NCI-H2171 (cell line): ENCODE data around the gene CACNA1B.
"Not testable (repeated sequence)": the region's sequence is repeated elsewhere in the genome, so short reads cannot be mapped to it uniquely, and the experiment has no call there.

Experiments used
- DNase-seq: peaks from one replicate; lab custom pipeline; 2025; lab: John Stamatoyannopoulos, UW

CACNA1B gene

DNA sequence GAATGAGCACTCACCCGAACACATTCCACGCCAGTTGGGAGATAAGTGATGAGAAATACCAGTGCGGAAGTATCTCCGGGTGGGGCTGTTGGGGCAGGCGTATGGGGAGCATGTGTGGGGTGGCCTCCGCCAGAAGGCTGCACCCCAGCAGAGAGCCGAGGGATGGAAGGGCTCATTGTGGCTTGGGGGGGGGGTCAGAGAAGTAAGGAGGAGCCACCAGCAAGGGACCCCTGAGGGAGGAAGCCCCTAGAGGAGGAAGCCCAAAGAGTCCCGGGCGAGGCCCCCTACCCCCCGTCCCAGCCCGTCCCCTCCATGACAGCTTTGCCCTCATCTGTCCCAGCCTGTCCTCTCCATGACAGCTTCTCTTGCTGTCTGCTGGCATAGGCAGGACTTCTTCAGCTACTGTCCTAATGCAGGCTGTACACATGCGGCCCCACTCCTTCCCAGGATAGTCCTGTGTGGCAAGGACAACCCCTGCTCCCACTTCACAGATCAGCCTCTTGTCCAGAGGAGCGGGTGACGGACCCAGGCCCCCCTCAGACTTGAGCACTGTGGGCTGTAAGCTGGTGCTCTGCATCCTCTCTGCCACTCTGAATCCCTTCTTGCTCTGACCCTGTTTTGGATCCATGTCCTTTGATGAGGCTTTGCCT is 239.6 kb downstream of the CACNA1B start:
- no peak for DNase-seq

DNA sequence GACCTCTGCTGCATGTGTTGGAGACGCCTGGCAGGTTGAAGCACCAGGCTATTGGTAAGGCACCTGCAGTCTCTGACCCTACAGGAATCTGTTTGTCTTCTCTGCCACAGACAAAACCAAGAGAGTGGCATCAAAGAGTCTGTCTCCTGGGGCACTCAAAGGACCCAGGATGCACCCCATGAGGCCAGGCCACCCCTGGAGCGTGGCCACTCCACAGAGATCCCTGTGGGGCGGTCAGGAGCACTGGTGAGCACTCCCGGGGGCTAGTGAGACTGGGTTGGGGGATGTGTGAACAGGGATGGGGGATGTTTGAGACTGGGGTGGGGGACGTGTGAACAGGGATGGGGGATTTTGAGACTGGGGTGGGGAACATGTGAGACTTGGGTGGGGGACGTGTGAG is 240.3 kb downstream of the CACNA1B start:
- DNase-seq, result no peak

DNA sequence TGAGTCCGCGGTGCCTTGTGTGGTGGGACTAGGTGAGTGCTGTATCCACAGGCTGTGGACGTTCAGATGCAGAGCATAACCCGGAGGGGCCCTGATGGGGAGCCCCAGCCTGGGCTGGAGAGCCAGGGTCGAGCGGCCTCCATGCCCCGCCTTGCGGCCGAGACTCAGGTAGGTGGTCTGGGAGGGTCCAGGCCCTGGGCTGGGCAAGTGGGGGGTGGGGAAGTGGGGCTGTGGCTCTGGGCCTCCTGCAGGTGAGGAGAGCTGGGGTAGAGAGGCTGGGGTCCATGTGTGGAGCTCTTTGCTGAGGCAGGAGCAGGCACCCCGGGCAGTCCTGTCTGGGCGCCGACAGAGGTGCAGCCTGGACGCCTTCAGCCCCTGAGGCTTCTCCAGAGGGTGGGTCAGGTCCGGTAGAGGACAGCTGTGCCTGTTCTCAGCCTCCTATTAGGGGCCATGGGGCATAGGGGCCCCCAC is 241.1 kb downstream of the CACNA1B start:
- DNase-seq, result no peak

DNA sequence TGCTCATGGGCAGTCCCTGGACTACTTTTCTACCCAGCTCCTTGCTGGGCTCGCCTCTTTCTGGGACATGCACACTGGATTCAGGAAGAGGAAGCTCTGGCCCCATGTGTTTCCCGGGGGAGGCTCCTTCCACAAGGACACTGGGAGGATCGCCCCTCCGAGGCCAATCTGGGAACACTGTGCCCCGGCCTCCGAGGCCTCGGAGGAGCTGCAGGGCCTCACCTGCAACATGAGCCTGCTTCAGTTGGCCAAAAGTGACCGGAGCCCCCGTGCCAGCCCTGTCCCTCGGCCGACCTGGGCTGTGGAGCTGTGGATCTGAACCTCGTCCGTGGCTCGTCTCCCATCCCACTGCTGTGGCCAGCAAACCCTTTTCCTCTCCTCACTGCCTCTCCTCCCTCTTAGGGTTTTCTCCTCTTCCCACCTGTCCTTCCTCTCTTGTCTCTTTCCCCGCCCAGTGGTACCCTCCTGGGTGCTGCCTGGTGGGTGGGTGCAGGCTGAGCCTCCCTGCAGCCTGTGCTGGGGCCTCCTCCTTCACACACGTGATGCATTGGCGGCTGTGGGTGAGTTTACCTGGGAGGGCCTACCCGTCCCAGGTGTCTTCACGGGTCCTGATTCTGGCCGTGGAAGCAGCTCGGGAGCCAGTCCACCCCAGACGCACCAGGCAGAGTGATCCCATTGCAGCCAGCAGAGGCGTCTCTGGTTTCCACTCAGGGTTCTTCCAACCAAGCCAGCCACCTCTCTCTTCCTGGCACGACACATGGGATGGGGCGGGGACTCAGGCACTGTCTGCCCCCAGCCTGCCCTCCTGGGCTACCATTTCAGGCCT is 241.8 kb downstream of the CACNA1B start:
- no peak for DNase-seq

- no peak for DNase-seq
Observed at GRCh38 chr9:138120072-138120471, 242.5 kb downstream of the CACNA1B start.

- DNase-seq, result no peak
Observed at GRCh38 chr9:138120511-138121437, 243.2 kb downstream of the CACNA1B start.

GRCh38 chr9:138121438-138122050 is 244.0 kb downstream of the CACNA1B start:
- DNase-seq, result no peak

- DNase-seq, result no peak
Observed at GRCh38 chr9:138122201-138122600, 244.6 kb downstream of the CACNA1B start.

- DNase-seq, result no peak
Observed at GRCh38 chr9:138122676-138123075, 245.1 kb downstream of the CACNA1B start.

DNA sequence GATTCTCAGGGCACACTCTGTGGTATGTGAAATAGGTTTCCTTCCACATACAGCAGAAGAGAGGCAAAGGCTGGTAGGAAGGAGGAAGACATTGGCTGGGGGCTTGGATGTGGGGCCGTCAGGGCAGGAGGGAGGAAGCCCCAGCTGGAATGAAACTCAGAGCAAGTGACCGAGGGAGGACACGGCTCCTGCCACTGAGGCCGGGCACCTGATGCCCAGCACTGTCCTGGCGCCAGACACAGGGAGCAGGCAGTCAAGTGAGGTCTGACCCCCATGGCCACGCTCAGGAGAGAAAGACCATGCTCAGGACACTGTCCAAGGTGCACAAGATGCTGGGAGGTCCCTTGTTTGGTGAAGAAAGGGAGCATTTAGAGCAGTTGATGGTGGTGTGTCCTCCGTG is 245.5 kb downstream of the CACNA1B start:
- no peak for DNase-seq

- not testable (repeated sequence) for DNase-seq
Observed at GRCh38 chr9:138126090-138126857, 248.7 kb downstream of the CACNA1B start.

- not testable (repeated sequence) for DNase-seq
Observed at GRCh38 chr9:138126858-138127584, 249.4 kb downstream of the CACNA1B start.

- DNase-seq, result not testable (repeated sequence)
Observed at GRCh38 chr9:138128027-138128426, 250.4 kb downstream of the CACNA1B start.

DNA sequence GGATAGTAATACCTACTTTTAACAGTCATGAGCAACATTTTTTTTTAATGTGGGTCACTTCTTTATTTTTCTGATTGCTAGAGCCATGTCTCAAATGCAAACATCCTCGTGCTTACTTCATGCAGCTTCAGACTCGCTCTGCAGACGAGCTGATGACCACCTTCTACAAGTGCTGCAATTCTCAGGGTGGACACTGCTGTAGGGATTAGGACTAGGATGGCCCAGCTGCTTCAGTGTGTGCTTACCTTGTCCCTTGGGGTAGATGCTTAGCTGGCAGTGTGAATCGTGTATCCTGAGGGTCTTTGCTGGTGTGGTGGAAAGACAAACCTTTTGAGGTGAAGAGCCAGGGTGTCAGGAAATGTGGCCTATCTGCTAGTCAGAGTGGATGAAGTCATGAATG is 251.7 kb downstream of the CACNA1B start:
- DNase-seq, result not testable (repeated sequence)

DNA sequence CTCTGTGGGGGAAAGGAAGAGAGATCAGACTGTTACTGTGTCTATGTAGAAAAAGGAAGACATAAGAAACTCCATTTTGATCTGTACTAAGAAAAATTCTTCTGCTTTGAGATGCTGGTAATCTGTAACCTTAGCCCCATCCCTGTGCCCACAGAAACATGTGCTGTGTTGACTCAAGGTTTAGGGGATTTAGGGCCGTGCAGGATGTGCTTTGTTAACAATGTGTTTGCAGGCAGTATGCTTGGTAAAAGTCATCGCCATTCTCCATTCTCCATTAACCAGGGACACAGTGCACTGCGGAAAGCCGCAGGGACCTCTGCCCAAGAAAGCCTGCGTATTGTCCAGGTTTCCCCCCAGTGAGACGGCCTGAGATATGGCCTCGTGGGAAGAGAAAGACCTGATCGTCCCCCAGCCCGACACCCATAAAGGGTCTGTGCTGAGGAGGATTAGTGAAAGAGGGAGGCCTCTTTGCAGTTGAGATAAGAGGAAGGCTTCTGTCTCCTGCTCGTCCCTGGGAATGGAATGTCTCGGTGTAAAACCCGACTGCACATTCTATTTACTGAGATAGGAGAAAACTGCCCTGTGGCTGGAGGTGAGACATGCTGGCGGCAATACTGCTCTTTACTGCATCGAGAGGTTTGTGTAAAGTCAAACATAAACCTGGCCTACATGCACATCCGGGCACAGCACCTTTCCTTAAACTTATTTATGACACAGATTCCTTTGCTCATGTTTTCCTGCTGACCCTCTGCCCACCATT is 255.5 kb downstream of the CACNA1B start:
- not testable (repeated sequence) for DNase-seq

GRCh38 chr9:138134581-138134980 is 257.0 kb downstream of the CACNA1B start:
- DNase-seq, result not testable (repeated sequence)

DNA sequence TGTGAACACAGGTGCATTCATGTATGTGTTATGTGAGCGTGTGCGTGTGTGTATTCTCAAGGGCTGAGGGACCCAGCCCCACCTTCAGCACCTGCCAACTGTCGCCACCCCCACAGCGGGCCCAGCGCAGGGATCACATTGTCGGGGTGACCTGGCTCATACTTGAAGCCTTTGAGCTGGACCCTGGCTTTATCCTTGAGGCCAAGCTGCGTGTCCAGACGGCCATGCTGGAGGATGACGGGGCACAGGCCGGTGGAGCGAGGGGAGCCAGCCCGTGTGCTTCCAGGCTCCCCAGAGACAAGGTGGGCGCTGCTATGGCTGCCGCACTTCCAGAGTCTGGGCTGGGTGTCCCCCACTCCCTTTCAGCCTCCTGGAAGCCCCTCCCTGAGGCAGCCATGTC is 261.5 kb downstream of the CACNA1B start:
- not testable (repeated sequence) for DNase-seq

DNA sequence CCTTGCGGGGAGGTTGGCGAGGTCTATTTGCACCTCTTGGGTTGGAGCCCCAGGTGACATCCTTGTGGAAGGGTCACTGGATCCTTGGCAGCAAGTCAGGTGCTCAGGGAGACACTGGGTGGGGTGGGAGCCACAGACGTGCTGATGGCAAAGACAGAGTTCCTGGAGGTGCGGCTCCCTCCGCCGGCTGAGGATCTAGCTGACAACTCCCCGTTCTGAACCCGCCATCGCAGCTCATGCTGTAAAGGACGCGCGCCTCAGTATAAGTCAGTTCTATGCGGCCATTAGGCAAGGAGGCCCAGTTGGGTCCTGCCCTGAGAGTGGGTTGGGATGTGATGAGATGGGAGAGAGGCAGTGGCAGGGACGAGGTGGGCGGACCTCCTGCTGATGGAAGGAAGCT is 263.4 kb downstream of the CACNA1B start:
- DNase-seq, result not testable (repeated sequence)

- not testable (repeated sequence) for DNase-seq
Observed at GRCh38 chr9:138142528-138143244, 265.1 kb downstream of the CACNA1B start.
